H1 (cell line): ENCODE measurements around the gene FBN1. TPM values are rescaled to one million over a fixed set of nuclear protein-coding genes. Genes with fewer than 3 reads are reported as not detected.

Source experiments
- CTCF ChIA-PET: fragments of 300-600 bp; sonication (Branson Sonifier 250); formaldehyde crosslinking; loops from one replicate; lab custom pipeline; 2021; ENCODE audit not compliant: partially characterized antibody; lab: Charles Lee
- POLR2A ChIA-PET: fragments of 300-600 bp; sonication (Branson Sonifier 250); formaldehyde crosslinking; loops from one replicate; lab custom pipeline; 2021; ENCODE audit warnings: inconsistent platforms; ENCODE audit not compliant: partially characterized antibody; lab: Charles Lee
- DNase-seq, 2 experiments: peaks; one replicate each; pipeline versions ENCODE4 v3.0.0 to v3.0.0-alpha.2; 2010 to 2022; ENCODE audit warnings: low spot score in 2 of 2, low read depth in 1 of 2, mixed read lengths in 1 of 2
- FAIRE-seq: peaks from 2 replicates; lab custom pipeline; 2011; peaks lifted over from hg19 to GRCh38; lab: Jason Lieb, UNC
- H2AFZ ChIP-seq: 2 replicates; pipeline ENCODE4 v1.8.1; 2012; ENCODE audit warnings: low read length, inconsistent platforms
- H2AK5ac ChIP-seq: 2 replicates; pipeline ENCODE4 v1.6.1; 2013; ENCODE audit warnings: low read depth, low read length
- H2BK120ac ChIP-seq: replicated peaks from 2 replicates; pipeline ENCODE3; 2013; ENCODE audit warnings: low read depth, low read length, inconsistent platforms
- H2BK12ac ChIP-seq: 2 replicates; pipeline ENCODE4 v1.6.1; 2013; ENCODE audit warnings: low read depth, low read length
- H2BK15ac ChIP-seq: 2 replicates; pipeline ENCODE4 v1.6.1; 2013; ENCODE audit warnings: low read length
- H2BK20ac ChIP-seq: 2 replicates; pipeline ENCODE4 v1.6.1; 2013; ENCODE audit warnings: low read length
- H2BK5ac ChIP-seq: 2 replicates; pipeline ENCODE4 v1.6.1; 2013; ENCODE audit warnings: low read depth, low read length
- H3K14ac ChIP-seq: 2 replicates; pipeline ENCODE4 v1.6.1; 2013; ENCODE audit warnings: inconsistent platforms; ENCODE audit not compliant: insufficient read length
- H3K18ac ChIP-seq: 2 replicates; pipeline ENCODE4 v1.6.1; 2013; ENCODE audit warnings: low read length; ENCODE audit errors: extremely low read depth
- H3K23ac ChIP-seq: 2 replicates; pipeline ENCODE4 v1.6.1; 2013; ENCODE audit warnings: inconsistent platforms; ENCODE audit not compliant: insufficient read length
- H3K23me2 ChIP-seq: 2 replicates; pipeline ENCODE4 v1.6.1; 2013; ENCODE audit warnings: low read depth, low read length
- H3K27ac ChIP-seq: 2 replicates; pipeline ENCODE4 v1.6.1; 2011; ENCODE audit warnings: low read depth, low read length, inconsistent platforms
- H3K27me3 ChIP-seq, 4 experiments: replicated peaks in 1 of 4; 1 replicate in 1 of 4; 2 replicates in 3 of 4; pipeline versions ENCODE4 v1.6.1 to v1.8.1; 2011 to 2013; ENCODE audit warnings: low read length in 3 of 4, mild to moderate bottlenecking in 3 of 4, inconsistent platforms in 2 of 4, mixed read lengths in 2 of 4, moderate library complexity in 1 of 4; ENCODE audit not compliant: control insufficient read depth in 3 of 4, insufficient read depth in 3 of 4; ENCODE audit errors: extremely low read depth in 1 of 4
- H3K36me3 ChIP-seq, 4 experiments: 2 replicates each; pipeline versions ENCODE4 v1.6.1 to v1.8.1; 2011 to 2013; ENCODE audit warnings: mild to moderate bottlenecking in 4 of 4, low read length in 3 of 4, moderate library complexity in 2 of 4, control low read depth in 1 of 4, inconsistent platforms in 1 of 4; ENCODE audit not compliant: insufficient read depth in 4 of 4, control insufficient read depth in 2 of 4
- H3K4ac ChIP-seq: replicated peaks from 2 replicates; pipeline ENCODE3; 2013; ENCODE audit warnings: low read length, low read depth, mixed read lengths, inconsistent platforms; ENCODE audit not compliant: insufficient read length
- H3K4me1 ChIP-seq, 4 experiments: replicated peaks in 1 of 4; 1 replicate in 1 of 4; 2 replicates in 3 of 4; pipeline versions ENCODE4 v1.6.1 to v1.8.1; 2011 to 2013; ENCODE audit warnings: low read length in 3 of 4, inconsistent platforms in 2 of 4, mixed read lengths in 1 of 4; ENCODE audit not compliant: insufficient read depth in 4 of 4, control insufficient read depth in 3 of 4
- H3K4me2 ChIP-seq, 2 experiments: 2 replicates each; pipeline versions ENCODE4 v1.6.1 to v1.8.1; 2011 to 2013; ENCODE audit warnings: low read depth in 2 of 2, low read length in 2 of 2, control low read depth in 1 of 2, inconsistent platforms in 1 of 2, mild to moderate bottlenecking in 1 of 2; ENCODE audit not compliant: insufficient read depth in 1 of 2
- H3K4me3 ChIP-seq, 4 experiments: fragments of 200-600, 300-600 bp in 1 of 4; sonication (generic), shearing (Covaris generic), sonication (Bioruptor Twin) in 1 of 4; 2 replicates each; pipeline versions ENCODE4 v1.5.1 to v1.8.1; 2011 to 2016; ENCODE audit warnings: low read length in 4 of 4, low read depth in 3 of 4, control low read depth in 2 of 4, inconsistent platforms in 2 of 4, mild to moderate bottlenecking in 2 of 4, mixed read lengths in 1 of 4, moderate library complexity in 1 of 4; ENCODE audit not compliant: insufficient read depth in 2 of 4; ENCODE audit errors: extremely low read depth in 1 of 4
- H3K56ac ChIP-seq: replicated peaks from 2 replicates; pipeline ENCODE3; 2013; ENCODE audit warnings: low read depth, mild to moderate bottlenecking, mixed read lengths, low read length, inconsistent platforms; ENCODE audit not compliant: insufficient read length
- H3K79me1 ChIP-seq: 2 replicates; pipeline ENCODE4 v1.6.1; 2013; ENCODE audit warnings: low read depth, low read length, control low read depth
- H3K79me2 ChIP-seq, 2 experiments: 2 replicates each; pipeline versions ENCODE4 v1.6.1 to v1.8.1; 2012 to 2013; ENCODE audit warnings: low read length in 2 of 2, mild to moderate bottlenecking in 2 of 2, inconsistent platforms in 1 of 2; ENCODE audit not compliant: insufficient read depth in 2 of 2, control insufficient read depth in 1 of 2
- H3K9ac ChIP-seq, 4 experiments: replicated peaks in 1 of 4; 1 replicate in 1 of 4; 2 replicates in 3 of 4; pipeline versions ENCODE4 v1.6.1 to v1.8.1; 2011 to 2013; ENCODE audit warnings: low read depth in 3 of 4, low read length in 3 of 4, control low read depth in 2 of 4, mild to moderate bottlenecking in 2 of 4, moderate library complexity in 2 of 4, inconsistent platforms in 1 of 4; ENCODE audit errors: extremely low read depth in 1 of 4
- H3K9me3 ChIP-seq, 2 experiments: 2 replicates each; pipeline versions ENCODE4 v1.6.1 to v1.8.1; 2012 to 2013; ENCODE audit warnings: mild to moderate bottlenecking in 2 of 2, moderate library complexity in 2 of 2, control low read depth in 1 of 2, inconsistent platforms in 1 of 2, low read depth in 1 of 2, low read length in 1 of 2, mixed read lengths in 1 of 2; ENCODE audit not compliant: insufficient read depth in 2 of 2
- H4K20me1 ChIP-seq, 2 experiments: replicated peaks in 1 of 2; 2 replicates each; pipeline versions ENCODE3 to v1.8.1; 2011 to 2013; ENCODE audit warnings: inconsistent platforms in 2 of 2, low read length in 2 of 2, mild to moderate bottlenecking in 1 of 2; ENCODE audit not compliant: insufficient read depth in 2 of 2, control insufficient read depth in 1 of 2
- H4K5ac ChIP-seq: 2 replicates; pipeline ENCODE4 v1.6.1; 2013; ENCODE audit warnings: low read length, low read depth, mixed read lengths, inconsistent platforms; ENCODE audit not compliant: insufficient read length
- H4K8ac ChIP-seq: 2 replicates; pipeline ENCODE4 v1.8.0; 2013; ENCODE audit warnings: mild to moderate bottlenecking, moderate library complexity, low read length, inconsistent platforms; ENCODE audit not compliant: insufficient read depth; ENCODE audit errors: extremely low read depth
- H4K91ac ChIP-seq: replicated peaks from 2 replicates; pipeline ENCODE3; 2013; ENCODE audit warnings: low read length, mixed read lengths, inconsistent platforms; ENCODE audit not compliant: insufficient read length
- CHD2 ChIP-seq: IDR thresholded peaks from 2 replicates; pipeline ENCODE4 v1.6.1; 2012; ENCODE audit warnings: low read length, improper control_type of control experiment
- HDAC2 ChIP-seq, 2 experiments: fragments of 300-600 bp in 1 of 2; sonication (generic) in 1 of 2; IDR thresholded peaks; 2 replicates each; pipeline ENCODE4 v1.6.1; 2011 to 2012; ENCODE audit warnings: low read depth in 2 of 2, low read length in 2 of 2, mild to moderate bottlenecking in 2 of 2, moderate library complexity in 2 of 2, borderline replicate concordance in 1 of 2, inconsistent platforms in 1 of 2
- KDM1A ChIP-seq: fragments of 200-600, 300-600 bp; sonication (generic); IDR thresholded peaks from 2 replicates; pipeline ENCODE4 v1.7.1; 2016; ENCODE audit warnings: mild to moderate bottlenecking, low read length, borderline replicate concordance
- PHF8 ChIP-seq: fragments of 200-600 bp; sonication (generic); conservative IDR thresholded peaks from 2 replicates; pipeline ENCODE4 v1.7.1; 2012; ENCODE audit warnings: low read depth, mild to moderate bottlenecking, inconsistent platforms, low read length, moderate library complexity
- POLR2AphosphoS5 ChIP-seq: IDR thresholded peaks from 2 replicates; pipeline ENCODE4 v1.6.1; 2011; ENCODE audit warnings: low read depth, low read length
- YY1 ChIP-seq: IDR thresholded peaks from 2 replicates; pipeline ENCODE4 v1.6.1; 2011; ENCODE audit warnings: low read depth, mild to moderate bottlenecking, low read length
- WGBS, 2 experiments: shearing (Covaris generic) in 1 of 2; methylation state at CpG; one replicate each; pipeline versions ENCODE4 v1.1.6 to v1.1.7; 2013 to 2015; ENCODE audit warnings: low lambda C conversion rate in 2 of 2, mixed read lengths in 2 of 2, inconsistent platforms in 1 of 2, low coverage in 1 of 2, missing lambda C conversion rate in 1 of 2; ENCODE audit not compliant: insufficient replicate concordance in 2 of 2, insufficient coverage in 1 of 2, insufficient read length in 1 of 2; ENCODE audit errors: extremely low coverage in 1 of 2, missing lambda C conversion rate in 1 of 2; 5-methylcytosine and 5-hydroxymethylcytosine counted together
- polyA plus RNA-seq, 7 experiments: library from polyadenylated mRNA; depleted of rRNA in 3 of 7; stranded (reverse) in 5 of 7; unstranded in 2 of 7; fragments of >200 nt in 5 of 7; fragments of 200-250 nt in 2 of 7; gene quantifications; 1 replicate in 5 of 7; 2 replicates in 1 of 7; 4 replicates in 1 of 7; pipeline versions ENCODE4 v1.2.1 to v1.2.3, GENCODE V29; 2011 to 2013; ENCODE audit warnings: missing spikeins in 2 of 7, mixed read lengths in 2 of 7
- total RNA-seq: library from RNA; stranded (reverse); fragmentation: NEBNext Ultra II Directional; extraction: Animal tissue kit (Norgen Biotek cat#: 25700); gene quantifications from 2 replicates; pipeline ENCODE4 v1.2.1, GENCODE V29; 2021
- TF ChIP-seq, protein P1 (sequence below): IDR thresholded peaks from 2 replicates; pipeline ENCODE4 v1.6.1; 2011; ENCODE audit warnings: low read length, improper control_type of control experiment

Gene FBN1
- total and polyA plus RNA-seq, 2 of the 8 experiments (the other 6 are each of a cell fraction or from before 2014, with no cell fraction given): 3.0 to 4.0 TPM

- Histone ChIP-seq H4K5ac (no peak overlapping the region), H3K23me2 (no peaks in the 10 kb centered on the region), H3K14ac (no peak overlapping the region), H3K9me3 (no peaks in the 10 kb centered on the region), H2BK20ac (no peak overlapping the region), H3K18ac (no peak overlapping the region), H4K91ac (no peak overlapping the region), H3K27ac (no peak overlapping the region), H4K8ac (no peak overlapping the region), H2AFZ (no peak overlapping the region), H3K36me3 (no peaks in the 10 kb centered on the region), H3K79me2 (no peaks in the 10 kb centered on the region), H2BK15ac (no peak overlapping the region), H3K4me3 (no peak overlapping the region), H3K4me1 (no peaks in the 10 kb centered on the region), H2BK120ac (no peak overlapping the region), H3K56ac (no peak overlapping the region), H3K4ac (no peak overlapping the region), H3K23ac (no peak overlapping the region), H2BK12ac (no peak overlapping the region), H3K4me2 (no peak overlapping the region), H3K27me3 (no peaks in the 10 kb centered on the region), H3K9ac (no peak overlapping the region), H3K79me1 (no peaks in the 10 kb centered on the region), H2AK5ac (no peak overlapping the region), H4K20me1 (no peaks in the 10 kb centered on the region), H2BK5ac (no peak overlapping the region)
- no peak for DNase-seq
- CTCF ChIA-PET: no interaction called here
- FAIRE-seq: no peak
- TF ChIP-seq KDM1A (no peak), POLR2AphosphoS5 (no peak), YY1 (no peak), CHD2 (no peak), PHF8 (no peak), HDAC2 (IDR thresholded peaks at IDR 0.05; ENCODE audit: borderline replicate concordance in 1 of 2, low read depth in 2 of 2, low read length in 2 of 2) (no peak)
- TF ChIP-seq, protein P1, sequence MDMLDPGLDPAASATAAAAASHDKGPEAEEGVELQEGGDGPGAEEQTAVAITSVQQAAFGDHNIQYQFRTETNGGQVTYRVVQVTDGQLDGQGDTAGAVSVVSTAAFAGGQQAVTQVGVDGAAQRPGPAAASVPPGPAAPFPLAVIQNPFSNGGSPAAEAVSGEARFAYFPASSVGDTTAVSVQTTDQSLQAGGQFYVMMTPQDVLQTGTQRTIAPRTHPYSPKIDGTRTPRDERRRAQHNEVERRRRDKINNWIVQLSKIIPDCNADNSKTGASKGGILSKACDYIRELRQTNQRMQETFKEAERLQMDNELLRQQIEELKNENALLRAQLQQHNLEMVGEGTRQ: no peak
- 88% methylated on average over 7 of the region's 7 CpGs; no CpG with 5 or more reads in 1 of the 2 experiments for WGBS, 2 experiments
- POLR2A ChIA-PET: no interaction called here
Measured at GRCh38 chr15:48560321-48561051, 85.0 kb downstream of the FBN1 start.
